Bone marrow (tissue), 2 donors: ENCODE results near the gene SEPHS1.

Source experiments
- DNase-seq, 2 donors: peaks; one replicate each; lab custom pipeline; 2025; lab: John Stamatoyannopoulos, UW

Gene SEPHS1

DNA sequence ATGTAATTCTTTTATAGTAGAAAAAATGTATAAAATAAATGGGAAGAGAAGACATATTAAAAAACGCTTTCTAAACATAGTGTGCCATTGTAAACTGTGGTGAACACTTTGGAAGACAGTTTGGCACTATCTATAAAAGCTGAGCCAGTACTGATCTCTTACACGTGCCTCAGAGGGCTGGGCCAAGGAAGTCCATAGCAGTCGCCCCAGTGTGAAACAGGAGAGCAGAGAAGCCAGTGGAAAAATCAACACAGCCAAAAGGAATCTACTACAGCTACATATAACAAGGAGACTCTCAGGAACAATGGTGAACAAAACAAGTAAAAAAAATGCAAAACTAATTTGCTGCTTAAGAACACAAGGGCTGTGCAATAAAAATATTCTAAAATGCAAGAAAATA lies 20.6 kb downstream of the SEPHS1 start:
- no peak for DNase-seq

DNA sequence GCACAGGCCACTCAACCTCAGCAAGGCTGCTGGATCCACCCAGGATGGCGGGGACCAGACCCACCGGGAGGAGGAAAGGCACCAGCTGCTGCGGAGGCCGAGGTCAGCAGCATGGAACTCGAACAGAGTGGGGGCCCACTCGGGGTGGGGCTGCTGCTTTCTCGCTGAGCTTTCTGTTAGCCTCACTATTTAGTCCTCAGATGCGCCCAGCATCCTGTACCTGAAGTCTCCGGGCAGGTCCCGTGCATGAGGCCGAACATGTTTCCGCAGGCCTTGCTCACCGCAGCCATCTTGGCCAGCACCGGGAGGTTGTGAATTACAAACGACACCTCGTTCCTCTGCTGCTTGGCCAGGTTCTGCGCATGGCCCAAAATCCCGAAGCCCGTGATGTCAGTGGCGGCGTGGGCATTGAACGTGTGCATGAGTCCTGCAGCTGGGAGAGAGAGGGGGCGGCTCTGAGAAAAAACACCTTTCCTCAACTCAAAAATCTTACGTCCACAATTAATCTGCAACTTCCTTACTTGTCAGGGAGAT lies 25.4 kb downstream of the SEPHS1 start:
- no peak for DNase-seq

DNA sequence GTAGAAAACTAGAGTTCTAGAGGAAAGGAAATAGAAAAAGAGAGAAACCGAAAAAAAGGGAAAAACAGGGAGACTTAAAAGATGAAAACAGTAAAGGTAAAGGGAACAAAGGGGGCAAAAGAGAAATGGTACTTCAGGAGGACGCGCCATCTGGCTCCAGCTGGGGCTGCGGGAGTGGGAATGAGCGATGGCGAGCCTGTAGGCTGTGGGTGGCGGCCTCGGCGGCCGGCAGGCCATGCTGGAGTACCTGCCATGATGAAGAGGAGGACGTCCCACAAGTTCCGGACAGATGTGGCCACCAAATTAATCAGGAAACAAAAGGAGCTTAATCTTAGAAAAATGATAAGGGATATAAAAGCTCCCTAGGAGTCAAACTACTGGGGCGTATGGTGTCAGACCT lies 26.5 kb downstream of the SEPHS1 start:
- no peak for DNase-seq

DNA sequence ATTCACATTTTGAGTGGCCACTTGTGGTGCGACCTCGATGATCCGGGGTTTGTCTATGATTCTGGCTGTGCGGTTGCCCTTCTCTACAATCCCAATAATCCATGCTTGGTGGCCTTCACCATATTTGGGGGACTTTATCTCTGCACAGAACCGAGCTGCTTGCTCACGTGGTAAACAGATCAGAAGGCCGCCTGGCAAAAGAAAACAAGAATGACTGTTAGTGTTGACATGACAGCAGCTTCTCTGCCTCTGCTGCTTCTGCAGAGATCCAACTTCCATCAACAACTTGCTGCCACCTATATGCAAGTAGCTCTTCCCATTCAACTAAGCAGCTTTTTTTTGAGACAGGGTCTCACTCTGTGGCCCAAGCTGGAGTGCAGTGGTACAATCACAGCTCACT lies 28.9 kb downstream of the SEPHS1 start:
- no peak for DNase-seq

DNA sequence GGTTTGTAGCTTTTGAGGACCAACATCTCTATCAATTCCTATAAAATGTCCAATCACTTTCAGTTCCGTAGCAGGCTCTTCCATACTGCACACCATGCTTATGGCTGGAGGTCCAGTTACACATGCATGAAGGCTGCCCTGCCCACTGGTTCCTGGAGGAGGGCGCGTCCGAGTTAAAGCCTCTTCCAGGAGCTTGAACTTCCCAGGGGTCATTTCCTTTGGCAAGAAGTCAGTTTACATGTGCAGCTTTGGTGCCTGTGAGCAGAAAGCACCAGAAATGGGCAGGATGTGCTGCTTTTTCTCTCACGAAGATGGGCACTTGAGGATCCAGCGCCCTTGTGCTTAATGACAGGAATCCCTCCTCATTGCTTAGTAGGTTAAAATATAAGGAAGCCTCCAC lies 30.6 kb downstream of the SEPHS1 start:
- no peak for DNase-seq

DNA sequence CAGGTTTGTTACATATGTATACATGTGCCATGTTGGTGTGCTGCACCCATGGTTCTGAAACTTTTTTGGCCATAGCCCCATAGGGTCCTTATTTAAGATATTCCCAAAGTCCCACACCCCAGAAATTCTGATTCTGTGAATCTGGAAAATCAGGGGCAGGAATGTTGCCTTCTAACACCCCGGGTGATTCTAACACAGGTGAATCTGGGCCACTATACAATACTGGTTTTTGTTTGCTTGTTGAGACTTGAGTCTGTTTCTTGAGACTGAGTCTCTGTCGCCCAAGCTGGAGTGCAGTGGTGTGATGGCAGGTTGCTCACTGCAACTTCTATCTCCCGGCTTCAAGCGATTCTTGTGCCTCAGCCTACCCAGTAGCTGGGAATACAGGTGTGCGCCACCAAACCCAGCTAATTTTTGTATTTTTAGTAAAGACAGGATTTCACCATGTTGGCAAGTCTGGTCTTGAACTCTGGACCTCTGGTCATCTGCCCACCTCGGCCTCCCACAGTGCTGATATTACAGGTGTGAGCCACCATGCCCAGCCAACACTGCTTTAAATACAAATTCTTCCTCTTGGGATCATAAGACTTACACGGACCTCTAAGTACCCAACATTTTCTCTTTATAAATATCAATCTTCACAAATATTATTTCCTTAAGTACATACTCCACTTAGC lies 31.3 kb downstream of the SEPHS1 start:
- DNase-seq = no peak

DNA sequence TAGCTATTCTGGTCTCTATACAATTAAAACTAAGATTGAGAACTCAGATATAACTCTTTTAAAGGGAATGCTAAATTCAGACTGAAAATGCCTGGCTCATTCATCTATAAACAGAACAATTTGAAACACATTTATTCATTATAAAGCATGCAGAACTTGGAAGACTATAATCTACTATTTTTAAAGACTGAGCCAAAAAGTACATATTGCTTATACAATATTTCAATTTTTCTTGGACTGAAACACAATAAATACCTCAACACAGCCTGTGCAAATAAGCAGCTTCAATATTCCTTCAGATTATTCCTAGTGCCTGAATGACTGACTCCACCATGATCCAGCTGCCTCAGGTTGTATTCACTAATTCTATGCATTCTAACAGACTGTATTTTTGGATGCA lies 32.7 kb downstream of the SEPHS1 start:
- DNase-seq = no peak

DNA sequence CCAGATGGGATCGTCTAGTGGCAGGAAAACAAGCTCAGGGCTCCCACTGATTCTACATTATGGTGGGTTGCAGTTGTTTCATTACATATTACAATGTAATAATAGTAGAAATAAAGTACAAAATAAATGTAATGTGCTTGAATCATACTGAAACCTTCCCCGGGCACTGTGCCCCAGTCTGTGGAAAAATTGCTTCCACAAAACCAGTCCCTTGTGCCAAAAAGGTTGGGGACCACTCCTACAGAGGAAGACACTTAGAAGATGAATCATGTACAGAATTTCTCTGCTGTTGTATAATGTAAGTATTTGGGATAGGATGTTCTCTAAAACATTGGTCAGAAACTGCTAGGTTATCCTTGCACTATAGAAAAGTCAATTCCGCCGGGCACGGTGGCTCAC lies 36.9 kb downstream of the SEPHS1 start:
- DNase-seq = no peak

DNA sequence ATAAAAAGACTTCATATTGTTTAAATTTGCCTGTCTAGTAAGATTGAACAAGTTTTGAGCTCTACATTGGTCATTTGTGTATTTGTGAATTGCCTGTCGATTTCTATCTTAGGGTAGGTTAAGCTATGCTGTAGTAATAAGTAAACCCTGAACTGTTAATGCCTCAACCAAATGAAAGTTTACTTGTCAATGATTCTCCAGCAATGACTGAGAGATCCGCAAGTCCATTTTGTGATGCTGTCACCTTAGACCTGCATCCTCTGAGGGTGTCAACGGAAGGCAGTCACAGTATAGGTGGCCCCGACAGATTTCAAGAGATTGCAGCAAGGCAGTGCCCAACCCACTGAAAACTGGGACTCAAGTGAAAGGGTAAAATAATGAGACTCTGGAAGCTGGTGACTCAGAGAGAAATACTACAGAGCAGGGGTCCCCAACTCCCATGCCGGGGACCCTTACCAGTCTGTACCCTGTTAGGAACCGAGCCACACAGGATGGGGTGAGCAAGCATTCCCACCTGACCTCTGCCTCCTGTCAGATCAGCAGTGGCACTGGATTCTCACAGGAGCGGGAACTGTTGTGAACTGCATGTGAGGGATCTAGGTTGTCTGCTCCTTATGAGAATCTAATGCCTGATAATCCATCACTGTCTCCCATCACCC lies 37.4 kb downstream of the SEPHS1 start:
- DNase-seq = no peak

DNA sequence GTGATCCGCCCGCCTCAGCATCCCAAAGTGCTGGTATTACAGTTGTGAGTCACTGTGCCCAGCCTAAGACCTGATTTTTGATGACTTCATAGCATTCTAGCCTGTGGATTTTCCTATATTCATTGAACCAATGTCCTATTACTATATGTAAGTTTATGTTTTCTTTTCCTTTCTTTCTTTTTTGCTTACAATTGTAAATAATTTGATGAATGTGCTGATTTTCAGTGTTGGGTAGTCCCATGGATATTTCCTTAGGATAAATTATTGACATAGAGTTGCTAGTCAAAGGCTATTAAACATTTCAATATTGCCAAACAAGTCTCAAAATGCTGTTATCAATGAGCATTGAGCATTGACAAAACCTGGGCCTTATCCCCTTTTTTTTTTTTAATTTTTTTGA lies 38.3 kb downstream of the SEPHS1 start:
- DNase-seq = no peak

DNA sequence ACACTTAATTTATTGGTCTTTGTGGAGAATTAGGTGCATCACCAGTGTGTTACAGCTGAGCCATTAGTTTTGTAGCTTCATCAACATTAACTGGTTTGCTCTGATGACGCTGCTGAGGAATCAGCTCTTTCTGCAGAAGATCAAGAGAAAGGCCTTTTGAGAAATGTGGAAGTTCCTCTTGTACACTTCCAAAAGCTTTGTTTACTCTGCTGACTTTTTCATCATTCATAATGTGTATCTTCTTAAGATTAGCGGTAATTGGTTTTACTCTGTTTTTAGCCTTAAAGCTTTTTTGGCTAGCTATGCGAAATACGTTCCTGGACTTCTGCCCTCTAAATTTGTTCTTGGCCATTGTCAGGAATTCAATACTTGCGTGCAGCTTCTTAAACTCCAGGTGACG lies 40.0 kb downstream of the SEPHS1 start:
- DNase-seq = no peak

DNA sequence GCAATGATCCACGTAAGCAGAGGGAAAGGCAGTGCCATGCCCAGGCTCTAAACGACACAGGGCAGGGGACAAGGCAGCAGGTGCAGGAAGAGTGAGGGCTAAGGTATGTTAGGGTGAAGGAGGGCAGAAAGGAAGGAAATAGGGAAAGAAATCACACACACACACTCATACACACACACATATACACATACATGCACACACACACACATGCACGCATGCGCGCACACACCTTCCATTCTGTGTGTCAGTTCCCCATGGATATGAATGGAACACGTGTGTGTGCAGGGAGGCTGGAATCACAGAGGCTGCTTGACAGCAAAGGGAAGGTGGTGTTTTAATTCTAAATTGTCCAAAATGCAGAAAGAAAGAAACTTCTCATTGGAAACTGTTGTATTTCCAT lies 42.0 kb downstream of the SEPHS1 start:
- DNase-seq = no peak

DNA sequence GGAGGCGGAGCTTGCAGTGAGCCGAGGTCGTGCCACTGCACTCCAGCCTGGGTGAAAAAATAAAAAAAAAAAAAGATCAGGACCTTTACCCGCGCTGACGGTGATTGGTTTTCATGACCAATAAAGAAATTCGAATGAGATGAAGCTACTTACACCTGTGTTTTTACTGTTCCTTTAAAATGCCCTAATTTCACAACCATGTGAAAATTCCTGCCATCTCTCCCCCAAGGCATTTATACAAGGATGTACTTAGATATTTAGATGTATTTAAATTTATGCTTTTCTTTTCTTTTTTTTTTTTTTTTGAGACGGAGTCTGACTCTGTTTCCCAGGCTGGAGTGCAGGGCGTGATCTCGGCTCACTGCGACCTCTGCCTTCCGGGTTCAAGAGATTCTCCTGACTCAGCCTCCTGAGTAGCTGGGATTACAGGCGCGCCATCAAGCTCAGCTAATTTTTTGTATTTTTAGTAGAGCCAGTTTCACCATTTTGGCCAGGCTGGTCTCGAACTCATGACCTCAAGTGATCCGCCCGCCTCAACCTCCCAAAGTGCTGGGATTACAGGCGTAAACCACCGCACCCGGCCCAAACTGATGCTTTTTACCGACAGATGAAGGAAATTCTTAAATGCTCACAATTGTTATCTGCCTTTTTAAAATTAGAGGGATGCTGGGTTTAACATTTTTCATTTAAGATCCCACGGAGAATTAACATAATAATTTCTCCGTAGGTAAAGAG lies 45.1 kb downstream of the SEPHS1 start:
- DNase-seq = no peak

DNA sequence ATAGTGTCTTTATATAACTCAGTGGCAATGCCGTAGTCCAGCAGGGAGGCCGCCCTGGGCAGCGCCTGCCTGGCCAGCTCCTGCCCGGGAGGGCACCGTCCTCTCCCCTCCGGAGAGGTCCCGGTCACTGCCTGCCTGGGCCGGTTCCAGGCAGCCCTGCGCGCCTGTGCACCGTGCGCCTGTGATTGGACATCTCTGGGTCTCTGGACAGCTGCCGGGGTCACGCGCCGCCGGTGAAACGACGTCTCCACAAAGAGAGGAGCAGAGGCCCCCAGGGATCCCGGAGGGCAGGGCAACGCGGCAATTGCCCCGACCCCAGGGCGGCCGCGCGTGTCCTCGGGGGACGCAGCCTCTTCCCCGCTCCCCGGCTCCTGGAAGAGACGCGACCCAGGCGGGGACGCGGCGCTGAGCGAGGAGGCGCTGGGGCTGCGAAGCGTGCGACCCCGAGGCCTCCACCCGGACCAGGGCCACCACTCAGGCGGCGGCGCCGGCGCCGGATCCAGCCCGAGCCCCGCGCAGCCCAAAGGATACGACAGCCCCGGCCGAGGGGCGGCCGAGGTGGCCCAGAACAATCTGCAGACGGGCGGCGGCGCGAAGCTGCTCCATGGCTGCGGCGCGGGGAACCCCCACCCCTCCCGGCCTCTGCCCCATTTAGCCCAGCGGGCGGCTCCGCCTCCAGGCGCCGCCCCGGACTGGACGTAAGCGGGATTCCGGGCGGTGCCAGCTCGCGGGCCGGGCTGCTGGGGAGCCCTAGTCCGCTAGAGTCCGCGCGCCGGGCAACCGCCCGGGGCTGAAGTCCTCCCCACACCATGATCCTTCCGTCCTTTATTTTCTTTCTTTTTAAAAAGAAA lies 48.4 kb downstream of the SEPHS1 start, which contains the start of gene PHYH:
Gene PHYH, minus strand, starts transcription at position 628 of the 851 bp plus-strand sequence. Its CDS starts 22 bp downstream, at position 606.
- peak; percentile 23 to 63 for DNase-seq

DNA sequence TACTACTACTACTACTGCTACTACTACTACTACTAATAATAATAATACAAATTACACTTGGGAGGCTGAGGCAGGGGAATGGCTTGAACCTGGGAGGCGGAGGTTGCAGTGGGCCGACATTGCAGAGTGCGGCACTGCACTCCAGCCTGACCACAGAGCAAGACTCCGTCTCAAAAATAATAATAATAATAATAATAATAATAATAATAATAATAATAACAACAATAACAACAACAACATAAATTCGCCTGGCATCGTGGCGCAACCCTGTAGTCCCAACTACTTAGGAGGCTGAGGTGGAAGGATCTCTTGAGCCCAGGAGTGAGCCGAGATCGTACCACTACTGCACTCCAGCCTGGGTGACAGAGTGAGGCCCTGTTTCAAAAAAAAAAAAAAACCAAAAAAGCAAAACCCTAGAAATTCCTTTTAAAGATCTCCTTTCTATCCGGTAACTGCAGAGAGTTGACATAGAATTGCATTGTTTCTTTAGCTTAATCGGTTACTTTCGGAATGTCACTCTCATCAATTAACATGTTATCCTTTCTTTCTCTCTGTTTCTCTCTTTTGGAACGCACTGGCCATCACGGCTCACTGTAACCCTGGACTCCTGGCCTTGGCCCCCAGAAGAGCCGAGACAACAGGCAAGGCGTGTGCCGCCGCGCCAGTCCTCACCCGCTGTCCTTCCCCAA lies 49.2 kb downstream of the SEPHS1 start:
- no peak for DNase-seq

DNA sequence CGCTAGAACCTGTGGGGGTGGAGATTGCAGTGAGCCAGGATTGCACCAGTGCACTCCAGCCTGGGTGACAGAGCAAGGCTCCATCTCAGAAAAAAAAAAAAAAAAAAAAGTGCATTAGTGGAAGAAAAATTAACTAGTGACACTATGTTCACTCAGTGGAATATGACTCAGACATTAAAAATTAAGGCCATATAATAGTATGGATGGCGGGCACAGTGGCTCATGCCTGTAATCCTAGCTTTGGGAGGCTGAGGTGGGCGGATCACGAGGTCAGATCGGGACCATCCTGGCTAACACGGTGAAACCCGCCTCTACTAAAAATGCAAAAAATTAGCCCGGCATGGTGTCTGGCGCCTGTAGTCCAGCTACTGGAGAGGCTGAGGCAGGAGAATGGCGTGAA lies 51.6 kb downstream of the SEPHS1 start:
- no peak for DNase-seq

DNA sequence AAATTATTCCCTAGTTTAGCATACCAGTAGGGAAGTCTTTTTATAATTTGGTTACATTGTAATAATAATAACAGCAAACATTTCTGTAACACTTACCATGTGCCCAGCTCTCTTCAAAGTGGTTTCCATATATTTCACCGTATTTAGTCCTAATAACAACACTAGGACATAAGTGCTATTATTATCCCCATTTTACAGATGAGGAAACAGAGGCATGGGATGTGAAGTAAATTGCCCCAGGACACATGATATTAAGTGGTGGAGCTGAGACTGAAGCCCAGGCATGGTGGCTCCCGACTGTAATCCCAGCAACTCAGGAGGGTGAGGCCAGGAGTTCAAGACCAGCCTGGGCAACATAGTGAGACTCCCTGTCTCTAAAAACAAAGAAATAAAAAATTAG lies 53.3 kb downstream of the SEPHS1 start:
- DNase-seq = no peak

DNA sequence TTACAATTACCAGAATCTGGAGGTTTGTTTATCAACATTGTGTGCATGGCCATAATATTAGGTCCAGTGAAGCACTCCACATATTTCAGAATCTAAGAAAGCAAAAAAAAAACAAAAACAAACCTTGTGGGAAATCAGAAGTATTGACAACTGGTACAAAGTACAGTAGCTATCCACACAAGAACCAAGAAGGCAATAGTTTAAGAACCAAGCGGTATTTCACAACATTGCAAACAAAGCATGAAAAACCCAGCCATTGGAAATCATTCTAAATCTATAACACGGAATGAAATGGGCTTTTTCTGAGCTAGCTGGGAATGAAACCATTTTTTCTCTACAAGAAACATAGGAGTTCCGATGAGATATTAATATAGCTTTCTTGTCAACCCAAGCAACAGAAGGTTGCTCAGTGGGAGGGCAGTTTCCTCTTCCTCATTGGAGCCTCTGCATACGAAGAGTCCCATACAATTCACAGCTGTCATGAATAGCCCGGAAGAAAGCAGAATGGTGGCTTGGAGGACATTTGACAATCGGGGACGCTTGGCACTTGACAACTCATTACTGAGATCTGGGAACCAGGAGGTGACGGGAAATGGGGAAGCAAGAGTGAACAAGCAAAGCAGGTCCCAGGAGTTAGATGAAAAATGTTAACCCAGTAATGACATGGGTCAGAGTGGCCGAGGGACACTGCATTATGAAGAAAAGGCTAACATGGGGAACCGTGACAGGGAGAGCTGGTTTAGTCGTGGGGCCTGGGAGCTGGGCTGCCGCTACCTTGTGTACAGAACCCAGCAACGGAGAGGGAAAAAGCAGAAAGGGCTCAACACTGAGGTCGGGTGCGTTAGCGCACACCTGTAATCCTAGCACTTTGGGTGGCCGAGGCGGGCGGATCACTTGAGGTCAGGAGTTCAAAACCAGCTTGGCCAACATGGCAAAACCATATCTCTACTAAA lies 56.0 kb downstream of the SEPHS1 start:
- no peak for DNase-seq

DNA sequence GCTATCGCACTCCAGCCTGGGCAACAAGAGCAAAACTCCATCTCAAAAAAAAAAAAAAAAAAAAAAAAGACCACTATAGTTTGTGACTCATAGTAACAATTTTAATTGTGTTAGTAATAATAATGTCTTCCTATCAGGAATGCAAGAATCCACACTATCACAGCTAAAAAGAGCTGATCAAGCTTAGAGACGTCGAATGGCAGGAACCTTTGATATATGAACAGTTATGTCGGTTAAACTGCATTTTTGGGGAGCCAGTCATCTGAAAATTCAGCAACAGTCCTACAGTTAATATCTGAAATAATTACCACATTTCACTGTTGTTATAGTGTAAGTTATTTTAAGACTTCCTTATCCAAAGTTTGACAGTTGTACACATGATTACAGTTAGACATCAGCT lies 57.0 kb downstream of the SEPHS1 start:
- DNase-seq = no peak

DNA sequence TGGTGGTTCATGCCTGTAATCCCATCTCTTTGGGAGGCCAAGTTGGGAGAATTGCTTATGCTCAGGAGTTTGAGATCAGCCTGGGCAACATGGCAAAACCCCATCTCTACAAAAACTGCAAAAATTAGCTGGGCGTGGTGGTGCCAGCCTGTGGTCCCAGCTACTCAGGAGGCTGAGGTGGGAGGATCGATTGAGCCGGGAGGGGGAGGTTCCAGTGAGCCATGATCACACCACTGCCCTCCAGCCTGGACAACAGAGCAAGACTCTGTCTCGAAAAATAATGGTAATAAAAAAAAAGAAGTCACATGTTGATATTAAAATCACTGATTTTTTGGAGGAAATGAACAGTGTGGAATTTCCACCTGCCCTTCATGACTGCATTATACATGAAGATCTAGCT lies 64.0 kb downstream of the SEPHS1 start:
- DNase-seq = no peak
